Tibial nerve (tissue), 3 donors: ENCODE data around the gene CRYZL1.

Experiments
- CTCF ChIP-seq, 5 experiments: fragments of 200-600 bp in 3 of 5; fragments of 450-650 bp in 2 of 5; sonication (generic) in 3 of 5; IDR thresholded peaks; one replicate each; pipeline ENCODE4 v1.5.1; 2016 to 2019; ENCODE audit warnings: antibody characterized with exemption in 5 of 5, mild to moderate bottlenecking in 3 of 5, moderate library complexity in 2 of 5
- POLR2A ChIP-seq, 2 donors: fragments of 450-650 bp; IDR thresholded peaks; one replicate each; pipeline ENCODE4 v1.6.1; 2017; ENCODE audit warnings: antibody characterized with exemption in 2 of 2, mild to moderate bottlenecking in 2 of 2, moderate library complexity in 2 of 2

DNA sequence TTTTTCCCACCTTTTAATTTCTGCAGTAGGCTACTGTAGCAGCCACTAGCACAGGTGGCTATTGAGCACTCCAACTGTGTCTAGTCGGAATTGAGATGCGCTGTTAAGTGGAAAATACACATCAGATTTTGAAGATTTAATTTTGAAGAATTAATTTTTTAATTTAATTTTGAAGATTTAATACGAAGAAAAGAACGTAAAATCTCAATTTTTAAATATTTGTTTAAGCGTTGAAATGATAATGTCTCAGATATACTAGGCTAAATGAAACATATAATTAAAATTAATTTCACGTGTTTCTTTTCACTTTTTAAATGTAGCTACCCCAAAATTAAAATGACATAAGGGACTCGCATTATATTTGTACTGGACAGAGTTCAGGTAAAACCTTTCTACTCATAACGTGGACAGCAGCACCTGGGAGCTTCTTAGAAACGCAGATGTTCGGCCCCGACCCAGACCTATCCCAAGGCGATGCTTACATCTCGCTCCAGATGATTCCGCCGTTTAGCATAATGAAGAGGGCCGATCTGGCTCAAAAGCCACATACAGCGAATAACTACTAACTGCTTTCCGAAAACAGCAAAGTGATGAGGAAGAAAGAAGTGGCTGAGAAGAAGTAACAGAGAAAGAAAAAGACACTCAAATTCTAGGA, 717 bp downstream of the CRYZL1 start:
- TF ChIP-seq POLR2A (IDR thresholded peaks at IDR 0.05) (no peak), CTCF (IDR thresholded peaks at IDR 0.05) (no peak)
